Ramos (cell line): ENCODE data around the gene CYGB.
"Not testable (repeated sequence)": the region's sequence is repeated elsewhere in the genome, so short reads cannot be mapped to it uniquely, and the experiment has no call there.

ENCODE experiments used
- in situ Hi-C: fragments of 300-500 bp; cut with MboI; formaldehyde crosslinking; loops from one replicate; pipeline ENCODE4 v1.14.3; 2022; ENCODE audit warnings: low sequenced_read_pairs; ENCODE audit not compliant: unreplicated experiment

Gene CYGB

GRCh38 chr17:76540381-76541300 lies 3.1 kb upstream of the CYGB start:
- in situ Hi-C loops = no loop called here

GRCh38 chr17:76539631-76540271 lies 2.2 kb upstream of the CYGB start, which contains the start of gene PRCD:
PRCD (plus strand) TSS chr17:76540044; CDS start chr17:76540142, 98 bp downstream.
- in situ Hi-C loops = no loop called here

DNA sequence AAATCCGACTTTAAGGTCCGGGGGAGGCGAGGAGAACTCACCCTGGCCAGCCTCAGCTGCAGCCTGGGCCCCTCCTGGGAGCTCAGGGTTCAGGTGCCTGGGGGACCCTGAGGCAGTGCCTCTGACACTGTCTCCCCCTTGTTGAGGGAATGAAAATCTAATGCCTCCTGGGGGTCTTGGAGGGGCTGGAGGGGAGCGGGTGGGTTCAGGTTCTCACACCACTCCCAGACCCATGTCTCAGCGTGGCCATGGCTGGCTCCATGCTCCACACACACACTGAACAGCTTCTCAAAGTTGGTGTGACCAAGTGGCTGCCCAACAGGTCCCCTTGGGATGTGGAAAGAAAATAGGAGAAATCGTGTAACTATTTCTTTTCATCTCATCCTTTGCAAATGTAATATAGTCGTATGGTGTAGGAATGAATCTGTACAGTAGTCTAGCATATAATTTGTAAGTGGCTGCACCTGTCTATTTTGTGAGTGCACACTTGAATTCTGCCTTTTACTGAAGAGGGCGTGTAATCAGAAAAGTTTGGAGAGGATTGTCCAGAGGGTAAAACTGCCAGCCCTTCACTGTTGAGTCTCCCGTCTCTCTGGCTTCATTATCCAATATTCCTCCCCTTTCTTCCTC lies 1.5 kb upstream of the CYGB start:
- in situ Hi-C loops = no loop called here

GRCh38 chr17:76538281-76538931 lies 897 bp upstream of the CYGB start:
- in situ Hi-C loops = no loop called here

DNA sequence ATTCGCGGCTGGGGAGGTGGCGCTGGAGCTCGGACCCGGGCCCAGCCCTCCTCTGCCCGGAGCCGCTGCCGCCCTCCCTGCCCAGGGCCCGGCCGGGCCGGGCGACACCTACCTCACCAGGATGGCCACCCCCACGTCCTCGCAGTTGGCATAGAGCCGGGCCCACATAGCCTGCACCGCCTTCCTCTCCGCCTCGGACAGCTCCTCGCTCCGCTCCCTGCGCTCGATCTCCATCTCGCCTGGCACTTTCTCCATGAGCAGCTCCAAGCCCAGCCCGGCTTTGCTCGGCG lies 276 bp downstream of the CYGB start:
- in situ Hi-C loops = no loop called here

- in situ Hi-C loops = no loop called here
These were observed 810 bp downstream of the CYGB start for GRCh38 chr17:76536511-76537287.

GRCh38 chr17:76535788-76536510 lies 1.6 kb downstream of the CYGB start:
- in situ Hi-C loops = no loop called here

DNA sequence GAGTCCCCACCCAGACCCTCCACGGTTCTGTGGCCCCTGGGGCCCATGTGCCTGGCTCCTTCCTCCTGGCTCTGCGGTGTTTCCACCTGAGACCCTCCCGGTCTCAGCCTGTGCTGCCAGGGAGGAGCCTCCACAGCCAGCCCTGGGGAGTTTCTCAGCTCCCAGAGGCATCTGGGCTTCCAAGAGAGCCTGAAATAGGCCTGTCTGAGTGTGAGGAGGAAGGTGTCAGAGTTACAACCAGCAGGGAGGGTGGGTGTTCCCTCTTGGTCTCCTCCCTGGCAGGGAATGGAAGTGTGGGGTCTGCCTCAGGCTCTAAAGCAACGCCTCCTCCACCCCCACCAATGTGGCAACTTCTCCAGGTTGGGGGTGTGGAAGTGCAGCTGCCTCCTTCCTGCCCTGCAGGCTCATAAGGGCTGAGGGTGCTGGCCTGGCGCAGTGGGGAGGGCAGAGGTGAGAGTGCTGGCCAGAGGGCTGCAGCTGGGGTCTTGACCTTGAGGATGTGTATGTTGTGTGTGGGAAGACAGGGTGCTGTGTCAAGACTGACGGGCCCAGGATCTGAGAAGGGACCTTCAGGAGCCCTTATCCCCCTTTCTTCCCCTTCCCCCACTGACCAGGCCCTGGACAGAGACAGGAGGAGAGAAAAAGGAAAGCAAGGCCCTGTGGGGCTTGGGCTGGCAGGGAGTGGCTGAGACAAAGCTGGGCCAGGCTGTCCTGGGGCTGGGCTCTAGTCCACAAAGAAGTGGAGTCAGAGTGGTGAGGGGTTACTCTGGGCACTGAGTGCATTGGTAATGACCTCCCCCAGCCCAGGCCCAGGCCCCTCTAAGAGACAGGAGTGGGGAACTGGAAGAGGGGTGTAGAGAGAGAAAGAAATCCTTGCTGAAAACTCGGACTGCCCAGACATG lies 2.4 kb downstream of the CYGB start:
- in situ Hi-C loops = no loop called here

DNA sequence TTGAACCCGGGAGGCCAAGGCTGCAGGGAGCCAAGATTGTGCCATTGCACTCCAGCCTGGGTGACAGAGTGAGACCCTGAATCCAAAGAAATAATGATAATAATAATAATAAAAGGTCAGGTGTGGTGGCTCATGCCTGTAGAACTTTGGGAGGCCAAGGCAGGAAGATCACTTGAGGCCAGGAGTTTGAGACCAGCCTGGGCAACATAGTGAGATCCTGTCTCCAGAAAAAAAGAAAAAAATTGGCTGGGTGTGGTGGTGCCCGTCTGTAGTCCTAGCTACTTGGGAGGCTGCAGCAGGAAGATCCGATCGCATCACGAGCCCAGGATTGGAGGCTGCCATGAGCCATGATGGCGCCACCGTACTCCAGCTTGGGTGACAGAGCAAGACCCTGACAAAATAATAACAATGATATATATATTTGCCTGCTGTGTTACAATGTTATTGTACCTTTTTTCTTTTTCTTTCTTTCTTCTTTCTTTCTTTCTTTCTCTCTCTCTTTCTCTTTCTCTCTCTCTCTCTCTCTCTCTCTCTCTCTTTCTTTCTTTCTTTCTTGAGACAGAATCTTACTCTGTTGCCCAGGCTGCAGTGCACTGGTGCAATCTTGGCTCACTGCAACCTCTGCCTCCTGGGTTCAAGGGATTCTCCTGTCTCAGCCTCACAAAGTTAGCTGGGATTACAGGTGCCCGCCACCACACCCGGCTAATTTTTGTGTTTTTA lies 3.7 kb downstream of the CYGB start:
- in situ Hi-C loops = not testable (repeated sequence)

- in situ Hi-C loops = no loop called here
These were observed 5.3 kb downstream of the CYGB start for GRCh38 chr17:76532072-76532651.

- in situ Hi-C loops = no loop called here
These were observed 5.9 kb downstream of the CYGB start for GRCh38 chr17:76531486-76532038.

- in situ Hi-C loops = no loop called here
These were observed 6.6 kb downstream of the CYGB start for GRCh38 chr17:76530811-76531485.

DNA sequence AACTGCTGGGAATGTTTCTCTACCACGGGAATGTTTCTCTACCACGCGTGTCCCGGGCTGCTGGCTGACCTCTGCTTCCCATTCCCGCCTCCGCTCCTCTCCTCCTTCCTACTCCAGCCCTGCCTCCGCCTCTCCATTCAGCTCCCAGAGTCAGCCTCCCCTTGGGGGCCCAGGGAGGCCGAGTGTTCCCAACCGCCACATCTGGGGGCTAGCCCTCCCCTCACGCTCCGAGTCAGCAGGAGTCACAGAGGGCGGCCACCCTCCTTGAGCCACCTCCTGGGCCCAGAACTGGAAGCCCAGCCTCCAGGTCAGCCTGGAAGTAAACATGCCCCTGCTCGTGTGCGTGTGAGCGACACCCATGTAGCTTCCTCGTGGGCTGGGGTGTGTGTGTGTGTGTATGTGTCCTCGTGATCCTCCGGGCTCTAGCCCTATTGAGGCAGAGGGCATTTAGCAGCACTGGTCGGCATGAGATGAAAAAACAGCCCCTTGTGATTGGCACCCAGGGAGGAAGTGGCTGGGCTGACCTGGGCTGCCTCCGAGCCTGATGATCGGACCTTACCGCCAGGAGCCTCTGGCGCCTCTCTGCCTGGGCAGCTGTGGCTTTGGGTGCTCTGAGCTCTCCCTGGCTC lies 7.3 kb downstream of the CYGB start:
- in situ Hi-C loops = no loop called here

DNA sequence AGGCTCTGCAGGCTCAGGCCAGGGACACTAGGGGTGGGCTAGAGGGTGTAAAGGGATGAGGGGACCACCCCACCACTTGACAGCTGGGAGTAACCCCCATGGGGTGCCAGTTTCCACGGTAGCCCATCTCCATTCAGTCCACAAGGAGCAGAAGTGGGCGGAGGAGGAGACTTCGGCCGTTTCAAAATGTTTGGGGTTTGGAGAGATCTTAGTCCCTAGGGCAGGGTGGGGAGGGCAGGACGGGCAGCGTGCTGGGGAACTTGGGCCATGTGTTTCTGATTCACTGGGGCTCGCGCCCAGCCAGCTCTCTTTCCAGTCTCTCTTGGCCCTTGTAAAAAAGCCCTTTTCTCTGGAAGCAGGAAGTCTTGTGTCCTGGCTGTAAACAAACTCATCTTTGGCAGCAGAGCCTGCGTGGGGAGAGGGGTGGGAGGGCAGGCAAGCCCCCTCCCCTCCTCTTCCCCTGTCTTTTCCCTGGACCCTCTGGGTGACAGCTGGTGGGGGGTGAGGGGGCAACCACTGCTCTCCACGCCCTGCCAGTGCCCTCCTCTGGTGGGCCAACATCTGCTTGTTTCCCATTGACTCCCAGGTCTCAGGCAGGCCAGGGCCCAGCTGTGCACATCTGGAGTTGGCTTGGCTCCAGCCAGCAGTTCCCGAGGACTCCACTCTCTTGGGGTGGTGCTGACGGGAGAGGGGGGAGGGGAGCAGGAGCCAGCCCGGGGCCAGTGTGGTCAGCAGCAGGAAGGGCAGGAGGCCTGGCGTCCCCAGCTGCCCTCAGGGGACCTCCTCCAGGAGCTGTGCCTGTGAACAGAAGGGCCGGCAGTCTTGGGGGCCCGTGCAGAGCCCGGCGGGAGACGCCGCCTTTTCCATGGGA lies 8.1 kb downstream of the CYGB start:
- in situ Hi-C loops = loop anchor here (10.0 kb wide), 1 partner anchor 155 kb away; no protein-coding TSS in a partner anchor
